Measurements from ENCODE around the gene TBC1D32.
"Not testable (repeated sequence)": the region's sequence is repeated elsewhere in the genome, so short reads cannot be mapped to it uniquely, and the experiment has no call there.

TBC1D32 gene

GRCh38 chr6:121124600-121124999, 209.7 kb downstream of the TBC1D32 start:
- no peak for DNase-seq (ENCODE audit: low spot score)

GRCh38 chr6:121112356-121112755, 221.9 kb downstream of the TBC1D32 start:
- no peak for DNase-seq (ENCODE audit: low spot score)

GRCh38 chr6:121110733-121111132, 223.5 kb downstream of the TBC1D32 start:
- no peak for DNase-seq (ENCODE audit: low spot score)

- DNase-seq (ENCODE audit: low spot score): no peak
Observed at GRCh38 chr6:121106962-121107361, 227.3 kb downstream of the TBC1D32 start.

- no peak for DNase-seq (ENCODE audit: low spot score)
Observed at GRCh38 chr6:121105461-121105860, 228.8 kb downstream of the TBC1D32 start.

- DNase-seq (ENCODE audit: low spot score): no peak
Observed at GRCh38 chr6:121093928-121094327, 240.4 kb downstream of the TBC1D32 start.

GRCh38 chr6:121090492-121090891, 243.8 kb downstream of the TBC1D32 start:
- DNase-seq (ENCODE audit: low spot score): no peak

- no peak for DNase-seq (ENCODE audit: low spot score)
Observed at GRCh38 chr6:121086876-121087275, 247.4 kb downstream of the TBC1D32 start.

- no peak for DNase-seq (ENCODE audit: low spot score)
Observed at GRCh38 chr6:121076119-121076518, 258.2 kb downstream of the TBC1D32 start.

- DNase-seq (ENCODE audit: low spot score): not testable (repeated sequence)
Observed at GRCh38 chr6:121068749-121069148, 265.5 kb downstream of the TBC1D32 start.

GRCh38 chr6:121067381-121067780, 266.9 kb downstream of the TBC1D32 start:
- DNase-seq (ENCODE audit: low spot score): no peak

GRCh38 chr6:121064345-121064744, 269.9 kb downstream of the TBC1D32 start:
- DNase-seq (ENCODE audit: low spot score): no peak

GRCh38 chr6:121055572-121056163, 278.6 kb downstream of the TBC1D32 start:
- peak; percentile 39 for DNase-seq (ENCODE audit: low spot score)

- not testable (repeated sequence) for DNase-seq (ENCODE audit: low spot score)
Observed at GRCh38 chr6:121048593-121048992, 285.7 kb downstream of the TBC1D32 start.

GRCh38 chr6:121044905-121045304, 289.4 kb downstream of the TBC1D32 start:
- DNase-seq (ENCODE audit: low spot score): not testable (repeated sequence)

GRCh38 chr6:121043706-121044105, 290.6 kb downstream of the TBC1D32 start:
- DNase-seq (ENCODE audit: low spot score): not testable (repeated sequence)

- DNase-seq (ENCODE audit: low spot score): not testable (repeated sequence)
Observed at GRCh38 chr6:121043211-121043610, 291.1 kb downstream of the TBC1D32 start.

GRCh38 chr6:121042766-121043165, 291.5 kb downstream of the TBC1D32 start:
- no peak for DNase-seq (ENCODE audit: low spot score)

- no peak for DNase-seq (ENCODE audit: low spot score)
Observed at GRCh38 chr6:121040831-121041230, 293.4 kb downstream of the TBC1D32 start.

GRCh38 chr6:121033091-121033490, 301.2 kb downstream of the TBC1D32 start:
- DNase-seq (ENCODE audit: low spot score): no peak

- DNase-seq (ENCODE audit: low spot score): no peak
Observed at GRCh38 chr6:121032268-121033006, 301.8 kb downstream of the TBC1D32 start.
